ENCODE results near the gene C17orf114.

C17orf114 gene

GRCh38 chr17:4836221-4836620, 34.1 kb upstream of the C17orf114 start:
- no peaks in the 10 kb centered on the region for H3K27me3 ChIP-seq (ENCODE audit: control insufficient read depth, insufficient read depth, low read length)
- FAIRE-seq (no peak), DNase-seq (no peak)
- no peak for TF ChIP-seq CTCF (IDR thresholded peaks at IDR 0.05; ENCODE audit: borderline replicate concordance, extremely low read depth, insufficient read depth)
- no peaks in the 10 kb centered on the region for H3K36me3 ChIP-seq (ENCODE audit: control insufficient read depth in 2 of 3, insufficient read depth in 3 of 3, low read length in 3 of 3)
- no peak overlapping the region for H3K27ac ChIP-seq (ENCODE audit: low read depth in 2 of 2, low read length in 2 of 2)
- H3K9ac ChIP-seq (ENCODE audit: low read length in 3 of 3) = no peak overlapping the region
- intact Hi-C loops (cut with DNase I) = no loop called here
- H3K4me1 ChIP-seq (ENCODE audit: control insufficient read depth in 2 of 3, insufficient read depth in 2 of 3, low read depth in 1 of 3, low read length in 3 of 3) = peaks cover 3 to 34% (median 7%) of the 10 kb centered on the region in 3 donors
- H3K4me3 ChIP-seq (ENCODE audit: low read length in 3 of 3) = no peak overlapping the region
- no peaks in the 10 kb centered on the region for H3K9me3 ChIP-seq (ENCODE audit: control insufficient read depth in 2 of 3, insufficient read depth in 1 of 3, low read length in 3 of 3)

GRCh38 chr17:4834681-4835020, 32.5 kb upstream of the C17orf114 start:
- DNase-seq (peak in 1 of 5 donors; percentile 54), FAIRE-seq (no peak)
- H3K36me3 ChIP-seq (ENCODE audit: control insufficient read depth in 2 of 3, insufficient read depth in 3 of 3, low read length in 3 of 3) = no peaks in the 10 kb centered on the region
- intact Hi-C loops (cut with DNase I) = no loop called here
- peak overlapping the region; percentile 63 to 89 (median 84) for H3K4me3 ChIP-seq (ENCODE audit: low read length in 3 of 3)
- no peak for TF ChIP-seq CTCF (IDR thresholded peaks at IDR 0.05; ENCODE audit: borderline replicate concordance, extremely low read depth, insufficient read depth)
- no peaks in the 10 kb centered on the region for H3K27me3 ChIP-seq (ENCODE audit: control insufficient read depth, insufficient read depth, low read length)
- H3K4me1 ChIP-seq (ENCODE audit: control insufficient read depth in 2 of 3, insufficient read depth in 2 of 3, low read depth in 1 of 3, low read length in 3 of 3) = peaks cover 3 to 28% (median 6%) of the 10 kb centered on the region in 3 donors
- H3K9ac ChIP-seq (ENCODE audit: low read length in 3 of 3) = peak overlapping the region in 1 of 3 donors; percentile 81
- no peaks in the 10 kb centered on the region for H3K9me3 ChIP-seq (ENCODE audit: control insufficient read depth in 2 of 3, insufficient read depth in 1 of 3, low read length in 3 of 3)
- peak overlapping the region; percentile 13 to 92 for H3K27ac ChIP-seq (ENCODE audit: low read depth in 2 of 2, low read length in 2 of 2)

GRCh38 chr17:4833941-4834680, 32.0 kb upstream of the C17orf114 start:
- H3K36me3 ChIP-seq (ENCODE audit: control insufficient read depth in 2 of 3, insufficient read depth in 3 of 3, low read length in 3 of 3) = no peaks in the 10 kb centered on the region
- FAIRE-seq (no peak), DNase-seq (peak; percentile 71 to 93 (median 77))
- intact Hi-C loops (cut with DNase I) = no loop called here
- peaks cover under 1 to 27% (median 3%) of the 10 kb centered on the region in 3 donors for H3K4me1 ChIP-seq (ENCODE audit: control insufficient read depth in 2 of 3, insufficient read depth in 2 of 3, low read depth in 1 of 3, low read length in 3 of 3)
- peak overlapping the region; percentile 63 to 89 (median 84) for H3K4me3 ChIP-seq (ENCODE audit: low read length in 3 of 3)
- H3K9me3 ChIP-seq (ENCODE audit: control insufficient read depth in 2 of 3, insufficient read depth in 1 of 3, low read length in 3 of 3) = no peaks in the 10 kb centered on the region
- H3K27me3 ChIP-seq (ENCODE audit: control insufficient read depth, insufficient read depth, low read length) = no peaks in the 10 kb centered on the region
- peak overlapping the region in 2 of 3 donors; percentile 63 to 81 for H3K9ac ChIP-seq (ENCODE audit: low read length in 3 of 3)
- no peak for TF ChIP-seq CTCF (IDR thresholded peaks at IDR 0.05; ENCODE audit: borderline replicate concordance, extremely low read depth, insufficient read depth)
- peak overlapping the region; percentile 86 to 92 for H3K27ac ChIP-seq (ENCODE audit: low read depth in 2 of 2, low read length in 2 of 2)
